GM12878 (cell line): ENCODE measurements around the gene PDE6D. TPM values are rescaled to one million over a fixed set of nuclear protein-coding genes. Genes with fewer than 3 reads are reported as not detected.

Experiments
- ATAC-seq: fragments of 200-7000 bp; cut with Tn5 transposase; 3 replicates; pipeline ENCODE4 v1.9.1; 2020; ENCODE audit warnings: mild to moderate bottlenecking, moderate library complexity
- BruUV-seq: library from RNA; stranded (reverse); fragments of 400-500 nt; replicated peaks from 2 replicates; lab custom pipeline; 2021; lab: Mats Ljungman, UMichigan
- CTCF ChIA-PET: fragments of 300-600 bp; sonication (Branson Sonifier 250); formaldehyde crosslinking; extraction: SDS; loops from one replicate; lab custom pipeline; 2021; ENCODE audit warnings: inconsistent platforms; lab: Yijun Ruan, JAX
- POLR2A ChIA-PET: fragments of 350-600 bp; formaldehyde crosslinking; extraction: SDS; loops from one replicate; lab custom pipeline; 2021; ENCODE audit warnings: inconsistent platforms; lab: Charles Lee
- RAD21 ChIA-PET: fragments of 300-600 bp; sonication (Branson Sonifier 250); formaldehyde crosslinking; loops from one replicate; lab custom pipeline; 2023; ENCODE audit warnings: antibody characterized with exemption; ENCODE audit not compliant: unreplicated experiment; lab: Charles Lee
- SMC1A ChIA-PET: fragments of 300-600 bp; sonication (Branson Sonifier 250); formaldehyde crosslinking; loops from one replicate; lab custom pipeline; 2023; ENCODE audit not compliant: unreplicated experiment, uncharacterized antibody; lab: Charles Lee
- DNase-seq: peaks from one replicate; pipeline ENCODE4 v3.0.0-alpha.2; 2011; ENCODE audit warnings: low read depth, low spot score
- FAIRE-seq: peaks from 3 replicates; lab custom pipeline; 2011; peaks lifted over from hg19 to GRCh38; lab: Jason Lieb, UNC
- H2AFZ ChIP-seq: 2 replicates; pipeline ENCODE4 v1.6.0; 2011; ENCODE audit warnings: low read depth, low read length, control low read depth; ENCODE audit not compliant: control insufficient read depth
- H3K27ac ChIP-seq: 2 replicates; pipeline ENCODE4 v1.5.1; 2011; ENCODE audit warnings: control low read depth; ENCODE audit not compliant: control insufficient read depth, insufficient read depth
- H3K27me3 ChIP-seq, 2 experiments: replicated peaks in 1 of 2; 2 replicates each; pipeline versions ENCODE4 v1.6.0 to v1.6.1; 2011; ENCODE audit warnings: low read length in 1 of 2; ENCODE audit not compliant: control insufficient read depth in 2 of 2, insufficient read depth in 2 of 2
- H3K36me3 ChIP-seq, 2 experiments: 2 replicates each; pipeline ENCODE4 v1.5.1; 2011; ENCODE audit warnings: low read length in 1 of 2; ENCODE audit not compliant: control insufficient read depth in 2 of 2, insufficient read depth in 2 of 2
- H3K4me1 ChIP-seq: 2 replicates; pipeline ENCODE4 v1.6.1; 2011; ENCODE audit warnings: mild to moderate bottlenecking, low read length, moderate library complexity, mixed read lengths; ENCODE audit not compliant: control insufficient read depth, insufficient read depth
- H3K4me2 ChIP-seq: 2 replicates; pipeline ENCODE4 v1.6.0; 2011; ENCODE audit warnings: control low read depth; ENCODE audit not compliant: control insufficient read depth, insufficient read depth
- H3K4me3 ChIP-seq: fragments of 200-600 bp; sonication (generic); 2 replicates; pipeline ENCODE4 v1.5.1; 2016
- H3K79me2 ChIP-seq: 2 replicates; pipeline ENCODE4 v1.6.0; 2011; ENCODE audit warnings: low read length; ENCODE audit not compliant: control insufficient read depth, insufficient read depth
- H3K9ac ChIP-seq: 2 replicates; pipeline ENCODE4 v1.8.0; 2011; ENCODE audit warnings: low read length, control low read depth, mixed read lengths; ENCODE audit not compliant: control insufficient read depth, insufficient read depth
- H3K9me3 ChIP-seq: replicated peaks from 3 replicates; pipeline ENCODE4 v1.5.1; 2011; ENCODE audit warnings: mild to moderate bottlenecking, low read length; ENCODE audit not compliant: control insufficient read depth, insufficient read depth
- H4K20me1 ChIP-seq: 2 replicates; pipeline ENCODE4 v1.6.0; 2011; ENCODE audit not compliant: control insufficient read depth, insufficient read depth
- BRCA1 ChIP-seq: IDR thresholded peaks from 2 replicates; pipeline ENCODE4 v1.6.1; 2011; ENCODE audit warnings: low read depth, low read length, improper control_type of control experiment
- CHD2 ChIP-seq: IDR thresholded peaks from 2 replicates; pipeline ENCODE4 v1.6.1; 2011; ENCODE audit warnings: low read depth, low read length, improper control_type of control experiment, borderline replicate concordance
- CREM ChIP-seq: IDR thresholded peaks from 2 replicates; pipeline ENCODE4 v1.6.1; 2014; ENCODE audit warnings: antibody characterized with exemption, low read depth
- JUND ChIP-seq: IDR thresholded peaks from 2 replicates; pipeline ENCODE4 v1.6.1; 2012; ENCODE audit warnings: low read depth, mild to moderate bottlenecking, low read length, improper control_type of control experiment, moderate library complexity
- MLLT1 ChIP-seq: fragments of 450-650 bp; IDR thresholded peaks from 2 replicates; pipeline ENCODE4 v1.6.1; 2016; ENCODE audit warnings: mild to moderate bottlenecking
- NR2C2 ChIP-seq: IDR thresholded peaks from 2 replicates; pipeline ENCODE4 v1.6.1; 2011; ENCODE audit warnings: borderline replicate concordance, low read depth; ENCODE audit not compliant: control insufficient read depth, insufficient read length
- SMAD5 ChIP-seq: IDR thresholded peaks from 2 replicates; pipeline ENCODE4 v1.6.1; 2016; ENCODE audit warnings: antibody characterized with exemption, low read depth
- WGBS: methylation state at CpG from one replicate; pipeline ENCODE4 v1.1.6; 2016; ENCODE audit warnings: low lambda C conversion rate; ENCODE audit not compliant: insufficient replicate concordance, insufficient coverage; ENCODE audit errors: missing lambda C conversion rate; 5-methylcytosine and 5-hydroxymethylcytosine counted together
- in situ Hi-C: fragments of 300-500 bp; cut with MboI; formaldehyde crosslinking; loops from 9 replicates; pipeline ENCODE4 v1.14.3; 2018; ENCODE audit warnings: mixed read lengths
- intact Hi-C: fragments of 100-400 bp; cut with micrococcal nuclease; formaldehyde crosslinking; loops from one replicate; pipeline ENCODE4 v1.14.2; 2022; ENCODE audit not compliant: unreplicated experiment
- polyA plus RNA-seq, 11 experiments: library from polyadenylated mRNA; depleted of rRNA in 4 of 11; unstranded in 6 of 11; stranded (reverse) in 5 of 11; fragments of >200 nt; fragmentation: Nextera tagmentation in 4 of 11; fragmentation: Illumina TruSeq in 1 of 11; extraction: Ambion mirVana in 4 of 11; extraction: Trizol in 1 of 11; gene quantifications; 1 replicate in 1 of 11; 2 replicates in 10 of 11; pipeline versions ENCODE4 v1.2.1 to v1.2.3, GENCODE V29; 2011 to 2016; ENCODE audit warnings: inconsistent platforms in 2 of 11, missing spikeins in 2 of 11, low read depth in 1 of 11
- total RNA-seq, 4 experiments: library from RNA; depleted of rRNA in 3 of 4; stranded (reverse); fragments of >200 nt in 3 of 4; fragmentation: Illumina TruSeq in 1 of 4; extraction: Trizol in 1 of 4; gene quantifications; 2 replicates each; pipeline versions ENCODE4 v1.2.1 to v1.2.3, GENCODE V29; 2013 to 2021
- TF ChIP-seq, protein P1 (sequence below): fragments of 450-650 bp; IDR thresholded peaks from 2 replicates; pipeline ENCODE4 v1.6.1; 2016; ENCODE audit warnings: mild to moderate bottlenecking, moderate library complexity, borderline replicate concordance
- TF ChIP-seq, protein P2 (sequence below): fragments of 450-650 bp; IDR thresholded peaks from 2 replicates; pipeline ENCODE4 v1.6.1; 2014; ENCODE audit warnings: mild to moderate bottlenecking
- TF ChIP-seq, protein P3 (sequence below): IDR thresholded peaks from 2 replicates; pipeline ENCODE4 v1.6.1; 2011; ENCODE audit warnings: borderline replicate concordance, low read depth, mild to moderate bottlenecking, moderate library complexity, mixed read lengths, low read length; ENCODE audit not compliant: insufficient read depth; ENCODE audit errors: extremely low read length

The PDE6D gene
- total and polyA plus RNA-seq, 10 of the 15 experiments (the other 5 are each of a cell fraction or from before 2014, with no cell fraction given) = 8.2 to 69.4 (median 56.2) TPM

DNA sequence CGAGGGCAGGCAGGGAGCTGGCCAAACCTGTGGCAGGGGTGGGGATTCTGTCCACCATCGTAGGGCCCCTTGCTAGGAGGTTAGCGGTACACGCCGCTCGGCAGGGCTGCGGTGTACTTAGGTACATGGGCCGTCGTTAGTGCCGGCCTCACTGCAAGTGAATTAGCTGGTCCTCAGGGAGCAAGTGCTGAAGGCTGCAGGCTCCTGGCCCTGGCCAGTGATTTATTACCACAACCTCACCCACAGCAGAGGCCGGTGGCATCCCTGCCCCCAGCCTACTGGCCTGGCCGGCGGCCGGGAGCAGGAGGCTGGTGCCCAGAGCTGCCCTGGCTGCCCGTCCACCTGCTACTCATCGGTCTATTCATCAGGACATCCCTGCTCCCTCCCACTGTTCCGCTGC lies 92.4 kb downstream of the PDE6D start:
- no peak for FAIRE-seq
- H3K9ac ChIP-seq = no peak overlapping the region
- CTCF ChIA-PET = interaction anchor here (1.4 to 22.2 kb wide), 4 partner anchors 11 to 28 kb away, joined by 8 to 811 read pairs (median 24); no protein-coding TSS in a partner anchor
- ATAC-seq = no peak
- H3K27ac ChIP-seq = no peak overlapping the region
- H3K36me3 ChIP-seq = no peaks in the 10 kb centered on the region
- SMC1A ChIA-PET = interaction anchor here (1.9 to 2.9 kb wide), 2 partner anchors 11 to 26 kb away, joined by 6 to 33 read pairs; no protein-coding TSS in a partner anchor
- DNase-seq = no peak
- H3K9me3 ChIP-seq = no peaks in the 10 kb centered on the region
- no peaks in the 10 kb centered on the region for H3K27me3 ChIP-seq
- POLR2A ChIA-PET = interaction anchor here (1.0 to 1.4 kb wide), 2 partner anchors 18 to 26 kb away, joined by 3 to 4 read pairs; no protein-coding TSS in a partner anchor
- H3K79me2 ChIP-seq = no peaks in the 10 kb centered on the region
- H2AFZ ChIP-seq = no peak overlapping the region
- in situ Hi-C loops = no loop called here
- intact Hi-C loops = no loop called here
- H3K4me2 ChIP-seq = no peak overlapping the region
- no peak overlapping the region for H3K4me3 ChIP-seq
- H3K4me1 ChIP-seq = peaks cover 4% of the 10 kb centered on the region
- no TSS peak for BruUV-seq
- RAD21 ChIA-PET = interaction anchor here (24.6 kb wide), 1 partner anchor 28 kb away, joined by 463 read pairs; no protein-coding TSS in a partner anchor
- WGBS = 80% methylated on average over 12 of the region's 17 CpGs
- no peaks in the 10 kb centered on the region for H4K20me1 ChIP-seq
- TF ChIP-seq NR2C2 (no peak), CHD2 (no peak), JUND (no peak), MLLT1 (no peak), CREM (no peak), BRCA1 (no peak), SMAD5 (no peak)
- TF ChIP-seq, protein P1, sequence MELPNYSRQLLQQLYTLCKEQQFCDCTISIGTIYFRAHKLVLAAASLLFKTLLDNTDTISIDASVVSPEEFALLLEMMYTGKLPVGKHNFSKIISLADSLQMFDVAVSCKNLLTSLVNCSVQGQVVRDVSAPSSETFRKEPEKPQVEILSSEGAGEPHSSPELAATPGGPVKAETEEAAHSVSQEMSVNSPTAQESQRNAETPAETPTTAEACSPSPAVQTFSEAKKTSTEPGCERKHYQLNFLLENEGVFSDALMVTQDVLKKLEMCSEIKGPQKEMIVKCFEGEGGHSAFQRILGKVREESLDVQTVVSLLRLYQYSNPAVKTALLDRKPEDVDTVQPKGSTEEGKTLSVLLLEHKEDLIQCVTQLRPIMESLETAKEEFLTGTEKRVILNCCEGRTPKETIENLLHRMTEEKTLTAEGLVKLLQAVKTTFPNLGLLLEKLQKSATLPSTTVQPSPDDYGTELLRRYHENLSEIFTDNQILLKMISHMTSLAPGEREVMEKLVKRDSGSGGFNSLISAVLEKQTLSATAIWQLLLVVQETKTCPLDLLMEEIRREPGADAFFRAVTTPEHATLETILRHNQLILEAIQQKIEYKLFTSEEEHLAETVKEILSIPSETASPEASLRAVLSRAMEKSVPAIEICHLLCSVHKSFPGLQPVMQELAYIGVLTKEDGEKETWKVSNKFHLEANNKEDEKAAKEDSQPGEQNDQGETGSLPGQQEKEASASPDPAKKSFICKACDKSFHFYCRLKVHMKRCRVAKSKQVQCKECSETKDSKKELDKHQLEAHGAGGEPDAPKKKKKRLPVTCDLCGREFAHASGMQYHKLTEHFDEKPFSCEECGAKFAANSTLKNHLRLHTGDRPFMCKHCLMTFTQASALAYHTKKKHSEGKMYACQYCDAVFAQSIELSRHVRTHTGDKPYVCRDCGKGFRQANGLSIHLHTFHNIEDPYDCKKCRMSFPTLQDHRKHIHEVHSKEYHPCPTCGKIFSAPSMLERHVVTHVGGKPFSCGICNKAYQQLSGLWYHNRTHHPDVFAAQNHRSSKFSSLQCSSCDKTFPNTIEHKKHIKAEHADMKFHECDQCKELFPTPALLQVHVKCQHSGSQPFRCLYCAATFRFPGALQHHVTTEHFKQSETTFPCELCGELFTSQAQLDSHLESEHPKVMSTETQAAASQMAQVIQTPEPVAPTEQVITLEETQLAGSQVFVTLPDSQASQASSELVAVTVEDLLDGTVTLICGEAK = no peak
- TF ChIP-seq, protein P2, sequence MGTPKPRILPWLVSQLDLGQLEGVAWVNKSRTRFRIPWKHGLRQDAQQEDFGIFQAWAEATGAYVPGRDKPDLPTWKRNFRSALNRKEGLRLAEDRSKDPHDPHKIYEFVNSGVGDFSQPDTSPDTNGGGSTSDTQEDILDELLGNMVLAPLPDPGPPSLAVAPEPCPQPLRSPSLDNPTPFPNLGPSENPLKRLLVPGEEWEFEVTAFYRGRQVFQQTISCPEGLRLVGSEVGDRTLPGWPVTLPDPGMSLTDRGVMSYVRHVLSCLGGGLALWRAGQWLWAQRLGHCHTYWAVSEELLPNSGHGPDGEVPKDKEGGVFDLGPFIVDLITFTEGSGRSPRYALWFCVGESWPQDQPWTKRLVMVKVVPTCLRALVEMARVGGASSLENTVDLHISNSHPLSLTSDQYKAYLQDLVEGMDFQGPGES = no peak
- TF ChIP-seq, protein P3, sequence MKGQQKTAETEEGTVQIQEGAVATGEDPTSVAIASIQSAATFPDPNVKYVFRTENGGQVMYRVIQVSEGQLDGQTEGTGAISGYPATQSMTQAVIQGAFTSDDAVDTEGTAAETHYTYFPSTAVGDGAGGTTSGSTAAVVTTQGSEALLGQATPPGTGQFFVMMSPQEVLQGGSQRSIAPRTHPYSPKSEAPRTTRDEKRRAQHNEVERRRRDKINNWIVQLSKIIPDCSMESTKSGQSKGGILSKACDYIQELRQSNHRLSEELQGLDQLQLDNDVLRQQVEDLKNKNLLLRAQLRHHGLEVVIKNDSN = no peak
- TF ChIP-seq, all 136 proteins: peak for 0
